Osteoblast (primary cell): ENCODE measurements around the gene PRRG2. TPM values are rescaled to one million over a fixed set of nuclear protein-coding genes. Genes with fewer than 3 reads are reported as not detected.

Experiments
- DNase-seq: peaks from one replicate; pipeline ENCODE4 v3.0.0; 2011; ENCODE audit warnings: low spot score, mixed read lengths; ENCODE audit not compliant: insufficient read length; ENCODE audit errors: missing footprints
- H2AFZ ChIP-seq: 2 replicates; pipeline ENCODE4 v1.6.0; 2011; ENCODE audit warnings: mild to moderate bottlenecking, low read length
- H3K27ac ChIP-seq: 2 replicates; pipeline ENCODE4 v1.5.1; 2011; ENCODE audit warnings: mild to moderate bottlenecking, low read depth, low read length, moderate library complexity
- H3K27me3 ChIP-seq: 2 replicates; pipeline ENCODE4 v1.6.0; 2012; ENCODE audit warnings: mild to moderate bottlenecking, control low read depth, inconsistent platforms, low read length, moderate library complexity; ENCODE audit not compliant: insufficient read depth
- H3K36me3 ChIP-seq: 2 replicates; pipeline ENCODE4 v1.5.1; 2011; ENCODE audit warnings: mild to moderate bottlenecking, low read length, control low read depth, moderate library complexity; ENCODE audit not compliant: insufficient read depth
- H3K4me1 ChIP-seq: 2 replicates; pipeline ENCODE4 v1.5.1; 2011; ENCODE audit warnings: mild to moderate bottlenecking, low read length, control low read depth, moderate library complexity; ENCODE audit not compliant: insufficient read depth
- H3K4me2 ChIP-seq: 2 replicates; pipeline ENCODE4 v1.6.0; 2011; ENCODE audit warnings: mild to moderate bottlenecking, low read length; ENCODE audit not compliant: insufficient read depth
- H3K4me3 ChIP-seq: fragments of 200-600 bp; sonication (generic); 3 replicates; pipeline ENCODE4 v1.5.1; 2012; ENCODE audit warnings: mild to moderate bottlenecking, low read length, inconsistent platforms; ENCODE audit not compliant: insufficient read depth
- H3K79me2 ChIP-seq: 2 replicates; pipeline ENCODE4 v1.6.0; 2012; ENCODE audit warnings: mild to moderate bottlenecking, low read length, control low read depth, inconsistent platforms; ENCODE audit not compliant: insufficient read depth
- H3K9me3 ChIP-seq: 2 replicates; pipeline ENCODE4 v1.5.1; 2011; ENCODE audit warnings: low read depth, low read length, control low read depth
- H4K20me1 ChIP-seq: 2 replicates; pipeline ENCODE4 v1.6.0; 2012; ENCODE audit warnings: mild to moderate bottlenecking, low read length, control low read depth; ENCODE audit not compliant: insufficient read depth
- CTCF ChIP-seq: IDR thresholded peaks from 2 replicates; pipeline ENCODE4 v1.5.1; 2011; ENCODE audit warnings: mild to moderate bottlenecking, low read depth, low read length, moderate library complexity; ENCODE audit errors: extremely low read depth
- total RNA-seq: library from RNA; depleted of rRNA; stranded (reverse); fragments of >200 nt; gene quantifications from 2 replicates; pipeline ENCODE4 v1.2.3, GENCODE V29; 2012

PRRG2 gene
- total RNA-seq, 1 donor, result under 0.01 TPM

- H3K4me1 ChIP-seq, result peaks cover 22% of the 10 kb centered on the region
- H3K36me3 ChIP-seq, result peaks cover 18% of the 10 kb centered on the region
- peak; percentile 98 for DNase-seq
- peaks cover 21% of the 10 kb centered on the region for H4K20me1 ChIP-seq
- H3K79me2 ChIP-seq, result peaks cover 31% of the 10 kb centered on the region
- no peak for TF ChIP-seq CTCF
- H3K9me3 ChIP-seq, result no peaks in the 10 kb centered on the region
- peak within 1 kb of the TSS; percentile 94 for H2AFZ ChIP-seq
- peak within 1 kb of the TSS; percentile 87 for H3K4me3 ChIP-seq
- peak within 1 kb of the TSS; percentile 99 for H3K4me2 ChIP-seq
- no peaks in the 10 kb centered on the region for H3K27me3 ChIP-seq
- H3K27ac ChIP-seq, result peak within 1 kb of the TSS; percentile 70
Observed at GRCh38 chr19:49590971-49591730, 10.0 kb downstream of the PRRG2 start, which contains the start of gene PRR12. Gene PRR12 (plus strand): TSS chr19:49591182. CDS start chr19:49591655, 473 bp downstream.

GRCh38 chr19:49591731-49592485 lies 10.8 kb downstream of the PRRG2 start:
- peaks cover 32% of the 10 kb centered on the region for H3K79me2 ChIP-seq
- DNase-seq, result peak; percentile 96
- no peaks in the 10 kb centered on the region for H3K9me3 ChIP-seq
- no peak for TF ChIP-seq CTCF
- peaks cover 22% of the 10 kb centered on the region for H3K4me1 ChIP-seq
- peak overlapping the region; percentile 25 for H2AFZ ChIP-seq
- peaks cover 21% of the 10 kb centered on the region for H4K20me1 ChIP-seq
- H3K27me3 ChIP-seq, result no peaks in the 10 kb centered on the region
- H3K4me2 ChIP-seq, result peak overlapping the region; percentile 90
- H3K27ac ChIP-seq, result peak overlapping the region; percentile 8
- H3K36me3 ChIP-seq, result peaks cover 21% of the 10 kb centered on the region
- H3K4me3 ChIP-seq, result peak overlapping the region; percentile 87

- TF ChIP-seq CTCF, result no peak
- DNase-seq, result peak; percentile 95
- peak overlapping the region; percentile 90 for H3K4me2 ChIP-seq
- H2AFZ ChIP-seq, result no peak overlapping the region
- H3K27me3 ChIP-seq, result no peaks in the 10 kb centered on the region
- H4K20me1 ChIP-seq, result peaks cover 21% of the 10 kb centered on the region
- no peak overlapping the region for H3K27ac ChIP-seq
- peaks cover 21% of the 10 kb centered on the region for H3K36me3 ChIP-seq
- H3K4me3 ChIP-seq, result peak overlapping the region; percentile 87
- peaks cover 39% of the 10 kb centered on the region for H3K79me2 ChIP-seq
- peaks cover 22% of the 10 kb centered on the region for H3K4me1 ChIP-seq
- no peaks in the 10 kb centered on the region for H3K9me3 ChIP-seq
Observed at GRCh38 chr19:49592486-49593232, 11.5 kb downstream of the PRRG2 start.
